ENCODE data around the gene TRMT2A.

TRMT2A gene

DNA sequence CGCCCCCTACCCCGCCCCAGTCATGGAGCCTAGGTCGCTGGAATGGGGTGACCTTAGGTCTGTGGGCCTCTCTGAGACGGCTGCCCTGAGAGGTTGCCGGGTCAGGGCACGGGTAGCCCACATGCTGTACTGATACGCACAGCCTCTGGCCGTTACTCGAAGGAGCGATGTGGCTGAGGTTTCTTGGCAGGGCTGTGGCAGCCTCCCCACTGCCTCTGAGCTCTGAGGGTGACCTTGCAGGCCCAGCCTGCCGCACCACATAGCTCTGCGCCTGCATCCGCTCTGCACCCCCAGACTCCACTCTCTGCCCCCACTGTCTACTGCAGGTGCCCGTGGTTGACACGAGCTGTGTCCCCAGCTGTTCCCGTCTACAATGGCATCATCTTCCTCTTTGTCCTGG lies 21.8 kb upstream of the TRMT2A start:
- Histone ChIP-seq H3K9ac (ENCODE audit: low read length) (no peak overlapping the region), H3K27ac (ENCODE audit: low read length) (no peak overlapping the region), H3F3A (ENCODE audit: insufficient read depth, low read length) (no peaks in the 10 kb centered on the region), H3K4me3 (ENCODE audit: low read length) (no peak overlapping the region), H2AFZ (ENCODE audit: low read length) (no peak overlapping the region), H3K9me2 (replicated peaks; ENCODE audit: insufficient read depth, low read length) (no peaks in the 10 kb centered on the region), H3K36me3 (replicated peaks; ENCODE audit: insufficient read depth, low read length) (no peaks in the 10 kb centered on the region), H3K4me2 (ENCODE audit: low read depth, low read length) (no peak overlapping the region), H3K4me1 (ENCODE audit: low read length) (no peaks in the 10 kb centered on the region), H3K27me3 (replicated peaks; ENCODE audit: insufficient read depth, low read length) (no peaks in the 10 kb centered on the region), H3K79me2 (ENCODE audit: low read length) (0 out of 2 replicates have a peak, but pooled peaks cover 4% of the 10 kb centered on the region), H3K9me3 (replicated peaks; ENCODE audit: insufficient read depth, low read length) (no peaks in the 10 kb centered on the region), H4K20me1 (ENCODE audit: insufficient read depth, low read length) (no peaks in the 10 kb centered on the region)
- TF ChIP-seq, protein P1, sequence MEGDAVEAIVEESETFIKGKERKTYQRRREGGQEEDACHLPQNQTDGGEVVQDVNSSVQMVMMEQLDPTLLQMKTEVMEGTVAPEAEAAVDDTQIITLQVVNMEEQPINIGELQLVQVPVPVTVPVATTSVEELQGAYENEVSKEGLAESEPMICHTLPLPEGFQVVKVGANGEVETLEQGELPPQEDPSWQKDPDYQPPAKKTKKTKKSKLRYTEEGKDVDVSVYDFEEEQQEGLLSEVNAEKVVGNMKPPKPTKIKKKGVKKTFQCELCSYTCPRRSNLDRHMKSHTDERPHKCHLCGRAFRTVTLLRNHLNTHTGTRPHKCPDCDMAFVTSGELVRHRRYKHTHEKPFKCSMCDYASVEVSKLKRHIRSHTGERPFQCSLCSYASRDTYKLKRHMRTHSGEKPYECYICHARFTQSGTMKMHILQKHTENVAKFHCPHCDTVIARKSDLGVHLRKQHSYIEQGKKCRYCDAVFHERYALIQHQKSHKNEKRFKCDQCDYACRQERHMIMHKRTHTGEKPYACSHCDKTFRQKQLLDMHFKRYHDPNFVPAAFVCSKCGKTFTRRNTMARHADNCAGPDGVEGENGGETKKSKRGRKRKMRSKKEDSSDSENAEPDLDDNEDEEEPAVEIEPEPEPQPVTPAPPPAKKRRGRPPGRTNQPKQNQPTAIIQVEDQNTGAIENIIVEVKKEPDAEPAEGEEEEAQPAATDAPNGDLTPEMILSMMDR (IDR thresholded peaks at IDR 0.05; ENCODE audit: low read length) = no peak
- no peak for TF ChIP-seq EZH2 (optimal IDR thresholded peaks at IDR 0.05; ENCODE audit: low read depth, low read length)
- no peak for TF ChIP-seq EZH2phosphoT487 (IDR thresholded peaks at IDR 0.05; ENCODE audit: low read length)
- DNase-seq = no peak

DNA sequence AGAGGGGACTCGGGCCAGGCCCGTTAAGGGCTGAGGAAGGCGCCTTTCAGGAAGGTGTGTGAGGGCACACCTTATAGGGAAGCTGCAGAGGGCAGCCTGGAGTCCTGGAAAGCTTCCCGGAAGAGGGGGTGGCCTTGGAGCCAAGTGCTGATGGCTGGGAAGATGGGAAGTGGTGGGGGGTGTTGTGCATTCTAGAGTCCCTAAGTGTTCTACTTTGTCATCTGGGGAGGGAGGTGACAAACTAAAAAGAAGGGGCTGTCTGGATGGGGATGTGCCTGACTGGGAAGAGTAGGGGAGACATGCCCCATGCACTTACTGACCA lies 21.4 kb upstream of the TRMT2A start:
- Histone ChIP-seq H3K36me3 (replicated peaks; ENCODE audit: insufficient read depth, low read length) (no peaks in the 10 kb centered on the region), H4K20me1 (ENCODE audit: insufficient read depth, low read length) (no peaks in the 10 kb centered on the region), H3F3A (ENCODE audit: insufficient read depth, low read length) (no peaks in the 10 kb centered on the region), H2AFZ (ENCODE audit: low read length) (no peak overlapping the region), H3K4me3 (ENCODE audit: low read length) (no peak overlapping the region), H3K9me3 (replicated peaks; ENCODE audit: insufficient read depth, low read length) (no peaks in the 10 kb centered on the region), H3K79me2 (ENCODE audit: low read length) (0 out of 2 replicates have a peak, but pooled peaks cover 4% of the 10 kb centered on the region), H3K27me3 (replicated peaks; ENCODE audit: insufficient read depth, low read length) (no peaks in the 10 kb centered on the region), H3K4me2 (ENCODE audit: low read depth, low read length) (no peak overlapping the region), H3K27ac (ENCODE audit: low read length) (no peak overlapping the region), H3K4me1 (ENCODE audit: low read length) (no peaks in the 10 kb centered on the region), H3K9ac (ENCODE audit: low read length) (no peak overlapping the region), H3K9me2 (replicated peaks; ENCODE audit: insufficient read depth, low read length) (no peaks in the 10 kb centered on the region)
- no peak for TF ChIP-seq EZH2phosphoT487 (IDR thresholded peaks at IDR 0.05; ENCODE audit: low read length)
- TF ChIP-seq EZH2 (optimal IDR thresholded peaks at IDR 0.05; ENCODE audit: low read depth, low read length) = no peak
- TF ChIP-seq, protein P1 (IDR thresholded peaks at IDR 0.05; ENCODE audit: low read length) = no peak
- DNase-seq = no peak

DNA sequence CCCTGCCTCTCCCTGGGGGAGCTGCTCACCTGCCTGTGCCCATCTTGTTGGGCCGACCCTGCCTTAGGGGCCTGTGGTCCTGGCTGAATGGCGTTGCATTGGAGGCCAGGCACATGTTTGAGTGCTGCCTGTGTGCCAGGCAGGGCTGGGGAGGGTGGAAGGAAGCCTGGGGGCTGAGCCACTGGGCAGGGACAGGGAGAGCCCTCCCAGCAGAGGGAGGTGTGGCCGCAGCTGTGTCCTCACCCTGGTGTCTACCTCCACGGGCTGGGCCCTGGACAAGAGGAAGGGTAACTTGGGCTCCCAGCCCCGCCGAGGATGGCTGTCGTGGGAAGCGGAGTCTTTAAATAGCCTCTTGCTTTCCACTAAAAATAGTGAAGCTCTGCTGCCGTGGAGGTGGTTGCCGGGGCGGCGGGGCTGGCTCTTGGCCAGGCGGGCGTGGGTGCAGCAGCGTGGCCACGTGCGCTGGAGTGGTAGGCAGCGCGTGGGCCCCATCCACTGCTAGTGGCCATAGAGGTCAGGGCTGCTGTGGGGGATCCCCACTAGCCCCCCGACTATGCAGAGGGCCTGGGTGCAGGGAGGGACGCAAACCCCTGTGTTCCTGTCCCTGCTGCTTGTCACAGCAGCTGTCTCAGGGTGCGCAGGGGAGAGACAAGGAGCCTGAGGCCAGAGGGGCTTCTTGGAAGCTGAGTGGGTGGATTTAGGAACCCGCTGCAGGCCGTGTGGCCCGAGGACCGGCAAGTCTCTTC lies 20.8 kb upstream of the TRMT2A start:
- Histone ChIP-seq H3K9ac (ENCODE audit: low read length) (no peak overlapping the region), H3K4me1 (ENCODE audit: low read length) (no peaks in the 10 kb centered on the region), H3K27ac (ENCODE audit: low read length) (no peak overlapping the region), H3K9me2 (replicated peaks; ENCODE audit: insufficient read depth, low read length) (no peaks in the 10 kb centered on the region), H3K4me3 (ENCODE audit: low read length) (no peak overlapping the region), H3F3A (ENCODE audit: insufficient read depth, low read length) (no peaks in the 10 kb centered on the region), H4K20me1 (ENCODE audit: insufficient read depth, low read length) (no peaks in the 10 kb centered on the region), H3K36me3 (replicated peaks; ENCODE audit: insufficient read depth, low read length) (no peaks in the 10 kb centered on the region), H3K27me3 (replicated peaks; ENCODE audit: insufficient read depth, low read length) (no peaks in the 10 kb centered on the region), H3K9me3 (replicated peaks; ENCODE audit: insufficient read depth, low read length) (no peaks in the 10 kb centered on the region), H3K4me2 (ENCODE audit: low read depth, low read length) (no peak overlapping the region), H2AFZ (ENCODE audit: low read length) (no peak overlapping the region), H3K79me2 (ENCODE audit: low read length) (peaks cover 7% of the 10 kb centered on the region)
- no peak for DNase-seq
- TF ChIP-seq, protein P1 (IDR thresholded peaks at IDR 0.05; ENCODE audit: low read length) = no peak
- TF ChIP-seq EZH2 (optimal IDR thresholded peaks at IDR 0.05; ENCODE audit: low read depth, low read length) (no peak), EZH2phosphoT487 (IDR thresholded peaks at IDR 0.05; ENCODE audit: low read length) (no peak)
